ENCODE measurements around the gene DEDD. TPM values are rescaled to one million over a fixed set of nuclear protein-coding genes. Genes with fewer than 3 reads are reported as not detected.
A peak's percentile ranks its signal among the peaks of the same experiment; 100 is the strongest.

Gene DEDD
- total RNA-seq, 1 experiment from 2014 or later = 32.8 TPM

- ChIA-PET POLR2A (interaction anchor here (1.5 kb wide), 1 partner anchor 12 kb away, joined by 8 read pairs; the partner anchor contains the start of gene PPOX), RAD21 (ENCODE audit: low non-redundant PET in 1 of 2, low total read pairs in 2 of 2, uncharacterized antibody in 2 of 2, unreplicated experiment in 2 of 2) (no interaction called here), CTCF (interaction anchor here (2.1 kb wide), 1 partner anchor 12 kb away, joined by 9 read pairs; the partner anchor contains the start of gene PPOX)
- Histone ChIP-seq H3K79me2 (ENCODE audit: insufficient read depth, low read length) (peaks cover 17% of the 10 kb centered on the region), H3K9ac (ENCODE audit: low read length) (peak overlapping the region; percentile 81), H3K4me1 (ENCODE audit: control insufficient read depth in 1 of 2, insufficient read depth in 2 of 2, low read length in 2 of 2) (peaks cover 19 to 32% of the 10 kb centered on the region in 2 experiments), H3K4me2 (ENCODE audit: low read length) (peak overlapping the region; percentile 89), H2AFZ (ENCODE audit: low read depth, low read length, poor library complexity, severe bottlenecking) (no peak overlapping the region), H3K27me3 (ENCODE audit: insufficient read depth, low read length) (no peaks in the 10 kb centered on the region), H3K4me3 (replicated peaks in 1 of 2; ENCODE audit: low read depth in 1 of 2, low read length in 2 of 2) (peak overlapping the region; percentile 90 to 93), H3K36me3 (ENCODE audit: control insufficient read depth in 1 of 2, insufficient read depth in 2 of 2, low read length in 2 of 2) (peaks cover 12 to 17% of the 10 kb centered on the region in 2 experiments; a peak in 2 of 4 replicates), H3K27ac (ENCODE audit: low read depth, low read length) (peak overlapping the region; percentile 57), H3K9me2 (ENCODE audit: insufficient read depth) (no peaks in the 10 kb centered on the region), H3K9me3 (ENCODE audit: control insufficient read depth in 1 of 2, insufficient read depth in 1 of 2, low read depth in 1 of 2, low read length in 2 of 2) (no peaks in the 10 kb centered on the region), H4K20me1 (ENCODE audit: insufficient read depth) (no peaks in the 10 kb centered on the region)
- TSS peak; percentile 95 for BruUV-seq (replicated peaks)
- TF ChIP-seq CTCF (IDR thresholded peaks at IDR 0.05 in 2 of 3, conservative IDR thresholded peaks at IDR 0.05 in 1 of 3; ENCODE audit: borderline replicate concordance in 1 of 3, insufficient read depth in 1 of 3, low read depth in 2 of 3, low read length in 2 of 3) (0 out of 6 replicates have a peak, but pooled peaks of 1 of the 3 experiments have one; percentile 1), FOSL1 (IDR thresholded peaks at IDR 0.05; ENCODE audit: low read depth) (0 out of 2 replicates have a peak, but pooled peaks have one; percentile 7), ZNF274 (IDR thresholded peaks at IDR 0.05; ENCODE audit: low read depth, low read length) (no peak), ZFX (IDR thresholded peaks at IDR 0.05) (no peak), JUND (IDR thresholded peaks at IDR 0.05) (no peak), MAX (IDR thresholded peaks at IDR 0.05) (no peak)
- intact Hi-C loops (cut with micrococcal nuclease) = no loop called here
- ATAC-seq = no peak
- DNase-seq (ENCODE audit: low read depth, low spot score) = no peak
Measured at GRCh38 chr1:161177936-161178244, 45.4 kb upstream of the DEDD start.

Measured in HCT116 (cell line).